BJ (cell line): Measurements from ENCODE around the gene TXN. TPM values are rescaled to one million over a fixed set of nuclear protein-coding genes. Genes with fewer than 3 reads are reported as not detected.

Experiments used
- CTCF ChIA-PET: fragments of 350-600 bp; formaldehyde crosslinking; extraction: SDS; loops from one replicate; lab custom pipeline; 2021; ENCODE audit warnings: antibody characterized with exemption, inconsistent platforms; lab: Yijun Ruan, JAX
- POLR2A ChIA-PET: fragments of 300-600 bp; sonication (Branson Sonifier 250); formaldehyde crosslinking; extraction: SDS; loops from one replicate; lab custom pipeline; 2021; ENCODE audit warnings: antibody characterized with exemption; lab: Charles Lee
- DNase-seq: peaks from one replicate; pipeline ENCODE4 v3.0.0-alpha.2; 2011; ENCODE audit warnings: low read depth
- H3K27me3 ChIP-seq: 2 replicates; pipeline ENCODE4 v1.6.0; 2011; ENCODE audit warnings: low read length; ENCODE audit not compliant: control insufficient read depth, insufficient read depth
- H3K36me3 ChIP-seq: 2 replicates; pipeline ENCODE4 v1.5.1; 2011; ENCODE audit warnings: low read length; ENCODE audit not compliant: control insufficient read depth, insufficient read depth
- H3K4me3 ChIP-seq: 2 replicates; pipeline ENCODE4 v1.5.1; 2011; ENCODE audit warnings: low read depth, mild to moderate bottlenecking, control low read depth, low read length
- CTCF ChIP-seq: IDR thresholded peaks from 2 replicates; pipeline ENCODE4 v1.5.1; 2011; ENCODE audit warnings: low read depth, mild to moderate bottlenecking, control low read depth, inconsistent platforms, low read length, moderate library complexity; ENCODE audit not compliant: insufficient read depth
- polyA plus RNA-seq: library from polyadenylated mRNA; depleted of rRNA; stranded (reverse); fragments of >200 nt; gene quantifications from 2 replicates; pipeline ENCODE4 v1.2.3, GENCODE V29; 2011

Gene TXN
- polyA plus RNA-seq, 1 experiment, result 290 TPM

- H3K4me3 ChIP-seq, result no peak overlapping the region
- H3K27me3 ChIP-seq, result no peaks in the 10 kb centered on the region
- ChIA-PET CTCF (no interaction called here), POLR2A (no interaction called here)
- no peak for TF ChIP-seq CTCF
- no peaks in the 10 kb centered on the region for H3K36me3 ChIP-seq
- DNase-seq, result no peak
These were observed 33.7 kb upstream of the TXN start for GRCh38 chr9:110290001-110290400.

- ChIA-PET CTCF (no interaction called here), POLR2A (no interaction called here)
- Histone ChIP-seq H3K36me3 (no peaks in the 10 kb centered on the region), H3K27me3 (no peaks in the 10 kb centered on the region), H3K4me3 (no peak overlapping the region)
- TF ChIP-seq CTCF, result no peak
- DNase-seq, result no peak
These were observed 32.2 kb upstream of the TXN start for GRCh38 chr9:110288503-110288902.

DNA sequence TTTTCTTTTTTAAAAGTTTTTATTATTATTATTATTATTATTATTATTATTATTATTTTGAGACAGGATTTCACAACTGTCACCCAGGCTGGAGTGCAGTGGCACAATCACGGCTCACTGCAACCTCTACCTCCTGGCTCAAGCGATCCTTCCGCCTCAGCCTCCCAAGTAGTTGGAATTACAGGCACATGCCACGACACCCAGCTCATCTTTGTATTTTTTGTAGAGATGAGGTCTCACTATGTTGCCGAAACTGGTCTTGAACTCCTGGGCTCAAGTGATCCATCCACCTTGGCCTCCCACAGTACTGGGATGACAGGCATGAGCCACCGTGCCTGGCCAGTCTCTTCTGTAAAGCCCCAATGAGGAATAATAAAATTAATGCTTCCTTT lies 31.0 kb upstream of the TXN start:
- Histone ChIP-seq H3K36me3 (no peaks in the 10 kb centered on the region), H3K27me3 (no peaks in the 10 kb centered on the region), H3K4me3 (no peak overlapping the region)
- ChIA-PET POLR2A (no interaction called here), CTCF (interaction anchor here (1.1 kb wide), 1 partner anchor 10 kb away, joined by 4 read pairs; no protein-coding TSS in a partner anchor)
- no peak for DNase-seq
- no peak for TF ChIP-seq CTCF

DNA sequence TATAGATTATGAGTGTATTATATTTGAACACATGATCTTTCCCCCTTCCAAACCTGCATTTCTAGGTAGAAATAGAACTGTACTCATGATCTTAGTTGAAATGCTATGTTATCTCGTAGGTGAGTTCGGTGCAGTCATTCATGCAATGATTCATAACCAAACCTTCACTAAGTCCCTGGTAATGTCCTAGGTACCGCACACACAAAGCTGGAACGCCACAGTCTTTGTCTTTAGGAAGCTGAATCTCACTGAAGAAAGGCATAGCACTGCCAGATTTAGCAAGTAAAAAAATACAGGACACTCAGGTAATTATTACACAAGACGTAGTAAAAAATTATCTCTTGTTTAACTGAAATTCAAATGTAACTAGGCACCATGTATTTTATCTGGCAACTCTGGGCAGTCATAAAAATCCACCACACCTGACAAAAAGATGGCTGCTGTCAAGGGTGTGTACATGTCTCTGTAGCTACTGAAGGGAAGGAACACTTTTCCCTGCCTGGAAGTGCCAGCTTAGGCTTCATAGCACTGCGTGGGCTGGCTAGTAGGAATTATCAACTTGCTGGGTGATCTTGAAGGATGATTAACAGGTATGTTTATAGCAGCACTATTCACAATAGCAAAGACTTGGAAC lies 28.0 kb upstream of the TXN start:
- H3K27me3 ChIP-seq, result no peaks in the 10 kb centered on the region
- no peak overlapping the region for H3K4me3 ChIP-seq
- DNase-seq, result no peak
- CTCF ChIA-PET, result interaction anchor here (1.5 kb wide), 1 partner anchor 10 kb away, joined by 3 read pairs; no protein-coding TSS in a partner anchor
- H3K36me3 ChIP-seq, result no peaks in the 10 kb centered on the region
- TF ChIP-seq CTCF, result no peak
- POLR2A ChIA-PET, result no interaction called here

DNA sequence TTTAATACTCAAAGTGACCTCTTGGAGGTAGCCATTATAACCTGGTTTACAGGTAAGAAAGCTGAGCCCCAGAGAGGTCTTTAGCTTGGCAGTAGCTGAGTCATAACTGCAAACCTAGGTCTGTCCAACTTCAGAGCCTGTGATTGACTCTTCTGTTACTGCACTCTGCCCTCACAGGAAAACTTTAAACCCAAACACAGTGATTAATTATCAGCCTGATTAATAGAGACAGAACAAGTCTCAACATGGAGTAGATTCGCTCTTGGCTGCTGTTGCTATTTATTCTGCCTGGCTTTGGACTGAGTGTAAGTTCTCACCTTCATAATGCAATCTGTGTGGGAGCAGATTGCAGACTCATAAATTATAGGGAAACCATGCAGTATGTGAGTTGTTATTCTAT lies 27.4 kb upstream of the TXN start:
- ChIA-PET CTCF (interaction anchor here (1.5 kb wide), 1 partner anchor 11 kb away, joined by 3 read pairs; no protein-coding TSS in a partner anchor), POLR2A (no interaction called here)
- no peaks in the 10 kb centered on the region for H3K36me3 ChIP-seq
- no peaks in the 10 kb centered on the region for H3K27me3 ChIP-seq
- no peak for TF ChIP-seq CTCF
- no peak overlapping the region for H3K4me3 ChIP-seq
- no peak for DNase-seq
